22Rv1 (cell line): ENCODE measurements around the gene ZBTB7C.

Source experiments
- ZFX ChIP-seq: fragments of 450-650 bp; IDR thresholded peaks from 2 replicates; pipeline ENCODE4 v1.6.1; 2017; ENCODE audit warnings: antibody characterized with exemption, borderline replicate concordance
- TF ChIP-seq, protein P1 (sequence below): fragments of 450-650 bp; IDR thresholded peaks from 2 replicates; pipeline ENCODE4 v1.5.1; 2017; ENCODE audit warnings: mild to moderate bottlenecking

DNA sequence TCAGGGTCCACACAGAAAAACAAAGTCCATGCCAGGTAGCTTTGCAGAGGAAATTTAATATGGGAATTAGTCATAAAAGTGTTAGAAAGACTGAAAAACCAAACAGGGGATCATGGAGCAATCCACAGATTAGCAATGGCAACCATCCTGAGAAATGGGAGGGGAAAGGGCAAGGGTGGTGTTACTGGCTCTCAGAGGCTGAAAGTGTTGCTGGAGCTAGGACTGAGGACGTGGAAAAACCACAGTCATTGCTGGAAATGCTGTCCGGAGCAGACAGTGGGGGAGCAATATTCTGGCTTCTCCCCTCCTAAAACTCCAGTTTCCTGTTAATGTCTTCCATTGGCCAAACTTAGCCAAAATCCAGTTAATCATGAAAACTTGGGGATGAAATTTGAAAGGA, 172.4 kb downstream of the ZBTB7C start:
- TF ChIP-seq, protein P1, sequence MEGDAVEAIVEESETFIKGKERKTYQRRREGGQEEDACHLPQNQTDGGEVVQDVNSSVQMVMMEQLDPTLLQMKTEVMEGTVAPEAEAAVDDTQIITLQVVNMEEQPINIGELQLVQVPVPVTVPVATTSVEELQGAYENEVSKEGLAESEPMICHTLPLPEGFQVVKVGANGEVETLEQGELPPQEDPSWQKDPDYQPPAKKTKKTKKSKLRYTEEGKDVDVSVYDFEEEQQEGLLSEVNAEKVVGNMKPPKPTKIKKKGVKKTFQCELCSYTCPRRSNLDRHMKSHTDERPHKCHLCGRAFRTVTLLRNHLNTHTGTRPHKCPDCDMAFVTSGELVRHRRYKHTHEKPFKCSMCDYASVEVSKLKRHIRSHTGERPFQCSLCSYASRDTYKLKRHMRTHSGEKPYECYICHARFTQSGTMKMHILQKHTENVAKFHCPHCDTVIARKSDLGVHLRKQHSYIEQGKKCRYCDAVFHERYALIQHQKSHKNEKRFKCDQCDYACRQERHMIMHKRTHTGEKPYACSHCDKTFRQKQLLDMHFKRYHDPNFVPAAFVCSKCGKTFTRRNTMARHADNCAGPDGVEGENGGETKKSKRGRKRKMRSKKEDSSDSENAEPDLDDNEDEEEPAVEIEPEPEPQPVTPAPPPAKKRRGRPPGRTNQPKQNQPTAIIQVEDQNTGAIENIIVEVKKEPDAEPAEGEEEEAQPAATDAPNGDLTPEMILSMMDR = no peak
- no peak for TF ChIP-seq ZFX
